ENCODE measurements around the gene ADAMTS17. TPM values are rescaled to one million over a fixed set of nuclear protein-coding genes. Genes with fewer than 3 reads are reported as not detected.
"Not testable (repeated sequence)": the region's sequence is repeated elsewhere in the genome, so short reads cannot be mapped to it uniquely, and the experiment has no call there.

Gene ADAMTS17
- total RNA-seq, 1 donor from 2014 or later = 2.1 TPM

DNA sequence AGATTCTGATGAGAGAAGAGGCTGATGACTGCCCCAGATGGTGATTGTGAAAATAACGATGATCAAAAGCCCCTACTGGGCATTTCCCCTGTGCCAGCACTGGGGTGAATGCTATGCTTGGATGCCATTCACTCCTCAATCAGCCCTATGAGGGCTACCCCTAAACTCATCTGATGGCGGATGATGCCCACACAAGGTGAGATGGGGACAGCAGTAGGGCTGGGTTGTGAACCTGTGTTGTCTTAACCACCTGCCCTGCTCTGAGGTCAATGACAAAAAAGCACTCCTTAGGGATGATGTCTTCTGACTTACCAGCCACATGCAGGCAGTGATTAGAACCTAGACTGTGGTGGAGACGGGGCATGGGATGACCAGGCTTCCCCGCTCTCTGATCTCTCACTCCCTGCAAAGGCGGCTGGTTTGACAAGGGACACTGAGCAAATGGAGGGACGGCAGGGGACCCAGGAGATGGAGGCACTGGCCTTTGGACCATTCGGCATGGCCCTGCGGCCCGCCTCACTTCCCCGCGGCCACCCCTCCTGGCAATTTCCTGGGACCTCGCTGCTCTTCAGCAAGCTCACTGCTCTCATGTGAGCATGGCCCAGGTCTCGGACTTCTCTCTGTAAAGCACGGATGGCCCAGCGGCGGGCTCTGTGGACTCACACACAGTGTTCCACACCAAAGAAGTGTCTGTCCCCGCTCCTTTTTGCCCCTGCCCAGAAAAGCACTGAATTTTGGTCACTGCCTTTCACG, 357.1 kb downstream of the ADAMTS17 start:
- intact Hi-C loops (cut with micrococcal nuclease) = no loop called here

GRCh38 chr15:99983886-99984286, 357.9 kb downstream of the ADAMTS17 start:
- intact Hi-C loops (cut with micrococcal nuclease) = no loop called here

GRCh38 chr15:99983171-99983885, 358.4 kb downstream of the ADAMTS17 start:
- intact Hi-C loops (cut with micrococcal nuclease) = no loop called here

GRCh38 chr15:99982662-99983061, 359.1 kb downstream of the ADAMTS17 start:
- intact Hi-C loops (cut with micrococcal nuclease) = no loop called here

- intact Hi-C loops (cut with micrococcal nuclease) = no loop called here
Measured at GRCh38 chr15:99981839-99982658, 359.7 kb downstream of the ADAMTS17 start.

GRCh38 chr15:99981191-99981647, 360.6 kb downstream of the ADAMTS17 start:
- intact Hi-C loops (cut with micrococcal nuclease) = no loop called here

- intact Hi-C loops (cut with micrococcal nuclease) = no loop called here
Measured at GRCh38 chr15:99980752-99981151, 361.0 kb downstream of the ADAMTS17 start.

GRCh38 chr15:99979886-99980285, 361.9 kb downstream of the ADAMTS17 start:
- intact Hi-C loops (cut with micrococcal nuclease) = not testable (repeated sequence)

GRCh38 chr15:99979371-99979770, 362.4 kb downstream of the ADAMTS17 start:
- intact Hi-C loops (cut with micrococcal nuclease) = no loop called here

- intact Hi-C loops (cut with micrococcal nuclease) = no loop called here
Measured at GRCh38 chr15:99978426-99978825, 363.3 kb downstream of the ADAMTS17 start.

DNA sequence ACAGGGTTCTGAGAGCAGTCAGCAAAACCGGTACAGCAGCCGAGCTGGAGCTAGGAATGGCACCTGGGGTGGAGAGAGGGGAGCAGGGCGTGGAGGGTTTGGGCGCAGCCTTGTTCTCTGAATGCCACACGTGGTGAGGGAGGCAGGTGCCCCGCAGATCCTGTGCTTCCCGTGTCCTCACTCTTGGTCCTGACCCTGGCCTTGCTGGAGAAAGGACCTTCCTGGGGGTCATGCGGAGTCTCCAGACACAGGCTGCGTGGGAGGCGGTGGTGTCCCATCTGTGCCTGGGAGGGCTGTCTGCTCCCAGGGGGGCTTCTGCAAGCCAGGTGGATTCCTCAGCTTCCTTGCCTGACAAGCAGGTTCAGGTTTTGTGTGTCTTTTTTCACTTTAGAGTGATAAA, 363.8 kb downstream of the ADAMTS17 start:
- intact Hi-C loops (cut with micrococcal nuclease) = no loop called here

DNA sequence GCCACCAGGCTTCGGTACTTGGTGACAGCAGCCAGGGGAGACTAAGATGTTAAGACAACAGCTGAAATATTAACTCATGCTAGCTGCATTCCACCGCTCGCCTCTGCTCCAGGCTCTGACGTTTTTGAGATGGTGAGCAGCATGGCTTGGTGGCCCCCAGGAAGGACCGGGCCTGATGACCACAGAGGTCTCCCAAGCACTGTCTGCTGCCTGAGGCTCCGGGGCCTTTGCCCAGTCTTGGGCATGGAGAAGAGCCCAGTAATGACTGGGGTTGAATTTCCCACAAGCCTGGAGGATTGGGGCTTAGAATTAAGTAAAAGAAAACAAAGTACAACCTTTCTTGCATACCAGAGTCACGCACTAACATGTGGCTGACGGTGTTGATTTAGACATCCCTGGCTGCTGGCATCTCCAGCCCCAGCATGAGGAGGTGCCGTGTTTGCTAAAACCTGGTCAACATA, 364.9 kb downstream of the ADAMTS17 start:
- intact Hi-C loops (cut with micrococcal nuclease) = no loop called here

DNA sequence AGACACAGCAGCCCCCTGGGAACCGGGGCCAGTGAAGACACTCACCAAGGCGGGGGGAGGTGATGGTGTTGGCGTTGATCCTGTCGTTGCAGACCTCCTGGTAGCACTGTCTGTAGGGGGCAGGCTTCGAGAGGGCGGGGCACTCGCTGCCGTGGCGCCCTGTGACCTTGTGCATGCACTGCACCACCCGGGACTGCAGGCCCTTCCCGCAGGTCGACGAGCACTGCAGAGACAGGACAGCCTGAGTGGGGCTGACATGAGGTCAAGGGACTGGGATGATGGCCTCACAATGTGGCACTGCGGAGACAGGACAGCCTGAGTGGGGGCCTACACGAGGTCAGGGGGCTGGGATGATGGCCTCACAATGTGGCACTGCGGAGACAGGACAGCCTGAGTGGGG, 365.8 kb downstream of the ADAMTS17 start:
- intact Hi-C loops (cut with micrococcal nuclease) = no loop called here

DNA sequence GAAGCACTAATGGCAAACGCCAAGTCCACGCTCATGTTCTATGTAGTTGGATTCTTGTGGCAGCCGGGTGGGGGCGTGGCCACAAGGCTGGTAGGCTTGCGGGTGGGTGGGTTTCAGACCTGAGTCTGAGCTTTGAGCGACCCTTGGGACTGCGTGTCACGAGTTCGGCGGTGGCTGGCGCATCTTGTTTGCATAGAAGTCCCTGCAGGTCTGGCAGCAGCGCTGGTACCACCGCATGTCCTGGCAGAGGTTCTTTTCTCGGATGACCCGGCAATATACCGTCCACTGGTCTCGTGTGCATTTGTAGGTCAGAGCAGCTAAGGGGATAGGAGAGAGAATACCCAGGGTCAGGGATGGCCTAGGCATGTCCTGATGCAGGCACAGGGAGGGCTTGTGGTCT, 367.5 kb downstream of the ADAMTS17 start:
- intact Hi-C loops (cut with micrococcal nuclease) = no loop called here

- intact Hi-C loops (cut with micrococcal nuclease) = no loop called here
Measured at GRCh38 chr15:99973351-99973750, 368.4 kb downstream of the ADAMTS17 start.

DNA sequence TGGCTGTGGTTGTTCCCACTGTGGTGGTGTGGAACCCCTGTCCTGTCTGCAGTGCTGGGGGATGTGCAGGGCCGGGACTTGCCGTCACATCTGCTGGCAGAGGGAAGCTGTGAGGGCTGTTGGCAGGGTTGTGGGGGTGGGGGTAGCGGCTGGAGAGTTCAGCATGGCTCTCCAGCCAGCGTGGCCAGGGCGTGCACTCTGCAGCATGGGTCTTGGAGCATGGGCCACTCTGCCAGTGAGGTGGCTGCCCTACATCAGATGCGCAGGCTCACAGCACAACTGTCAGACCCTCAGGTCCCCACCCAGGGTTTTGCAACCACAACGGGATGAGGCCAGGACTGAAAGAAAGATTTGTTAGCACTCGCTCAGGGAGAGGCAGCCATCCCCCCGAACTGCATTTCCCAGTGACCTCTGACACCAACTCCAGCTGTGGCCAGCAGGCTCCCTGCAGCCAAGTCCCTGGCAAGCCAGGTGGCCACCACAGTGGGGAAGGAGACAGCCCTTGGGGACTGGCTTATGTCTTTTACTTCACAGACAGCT, 370.8 kb downstream of the ADAMTS17 start:
- intact Hi-C loops (cut with micrococcal nuclease) = no loop called here

GRCh38 chr15:99969261-99969920, 372.4 kb downstream of the ADAMTS17 start:
- intact Hi-C loops (cut with micrococcal nuclease) = no loop called here

DNA sequence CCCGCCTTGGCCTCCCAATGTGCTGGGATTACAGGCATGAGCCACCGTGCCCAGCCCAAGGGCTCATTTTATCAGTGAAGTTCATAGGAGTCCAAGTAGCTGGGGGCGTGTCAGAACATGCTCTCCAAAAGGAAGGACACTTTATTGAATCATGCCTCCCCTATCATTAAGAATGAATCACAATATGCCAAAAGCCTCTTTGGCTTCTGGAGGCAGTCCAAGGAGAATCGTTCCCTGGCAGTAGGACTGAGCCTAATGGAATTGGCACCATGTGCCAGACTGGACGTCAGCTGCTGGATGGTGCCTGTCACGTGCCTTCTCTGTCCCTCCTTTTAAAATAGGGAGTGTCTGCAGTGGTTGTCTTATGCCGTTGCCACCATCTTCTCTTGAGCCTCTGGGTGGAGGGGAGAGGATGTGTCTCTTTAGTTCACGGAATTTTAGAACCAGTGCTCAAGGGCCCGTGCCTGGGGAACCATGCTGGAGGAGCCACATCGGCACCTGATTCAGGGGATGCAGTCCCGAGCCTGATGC, 373.9 kb downstream of the ADAMTS17 start:
- intact Hi-C loops (cut with micrococcal nuclease) = no loop called here

GRCh38 chr15:99966815-99967214, 375.0 kb downstream of the ADAMTS17 start:
- intact Hi-C loops (cut with micrococcal nuclease) = no loop called here

GRCh38 chr15:99965376-99965775, 376.4 kb downstream of the ADAMTS17 start:
- intact Hi-C loops (cut with micrococcal nuclease) = no loop called here

- intact Hi-C loops (cut with micrococcal nuclease) = no loop called here
Measured at GRCh38 chr15:99963976-99964375, 377.8 kb downstream of the ADAMTS17 start.
